ENCODE measurements around the gene PLP1. TPM values are rescaled to one million over a fixed set of nuclear protein-coding genes. Genes with fewer than 3 reads are reported as not detected.

Gene PLP1
- total RNA-seq, 1 experiment from 2014 or later: 29.2 TPM

DNA sequence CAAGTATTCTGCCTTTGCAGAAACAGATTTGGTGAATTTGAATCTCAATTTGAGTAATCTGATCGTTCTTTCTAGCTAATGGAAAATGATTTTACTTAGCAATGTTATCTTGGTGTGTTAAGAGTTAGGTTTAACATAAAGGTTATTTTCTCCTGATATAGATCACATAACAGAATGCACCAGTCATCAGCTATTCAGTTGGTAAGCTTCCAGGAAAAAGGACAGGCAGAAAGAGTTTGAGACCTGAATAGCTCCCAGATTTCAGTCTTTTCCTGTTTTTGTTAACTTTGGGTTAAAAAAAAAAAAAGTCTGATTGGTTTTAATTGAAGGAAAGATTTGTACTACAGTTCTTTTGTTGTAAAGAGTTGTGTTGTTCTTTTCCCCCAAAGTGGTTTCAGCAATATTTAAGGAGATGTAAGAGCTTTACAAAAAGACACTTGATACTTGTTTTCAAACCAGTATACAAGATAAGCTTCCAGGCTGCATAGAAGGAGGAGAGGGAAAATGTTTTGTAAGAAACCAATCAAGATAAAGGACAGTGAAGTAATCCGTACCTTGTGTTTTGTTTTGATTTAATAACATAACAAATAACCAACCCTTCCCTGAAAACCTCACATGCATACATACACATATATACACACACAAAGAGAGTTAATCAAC lies 15.3 kb downstream of the PLP1 start:
- Mint-ChIP-seq H3K4me3 (no peak overlapping the region), H3K27me3 (ENCODE audit: low read depth) (no peaks in the 10 kb centered on the region; the same call in 1 of the 2 replicates), H3K36me3 (peaks cover 22% of the 10 kb centered on the region), H3K9me3 (no peaks in the 10 kb centered on the region), H3K4me1 (no peaks in the 10 kb centered on the region), H3K27ac (no peak overlapping the region)
- ChIA-PET POLR2A (no interaction called here), CTCF (no interaction called here)
- TF ChIP-seq, protein P1, sequence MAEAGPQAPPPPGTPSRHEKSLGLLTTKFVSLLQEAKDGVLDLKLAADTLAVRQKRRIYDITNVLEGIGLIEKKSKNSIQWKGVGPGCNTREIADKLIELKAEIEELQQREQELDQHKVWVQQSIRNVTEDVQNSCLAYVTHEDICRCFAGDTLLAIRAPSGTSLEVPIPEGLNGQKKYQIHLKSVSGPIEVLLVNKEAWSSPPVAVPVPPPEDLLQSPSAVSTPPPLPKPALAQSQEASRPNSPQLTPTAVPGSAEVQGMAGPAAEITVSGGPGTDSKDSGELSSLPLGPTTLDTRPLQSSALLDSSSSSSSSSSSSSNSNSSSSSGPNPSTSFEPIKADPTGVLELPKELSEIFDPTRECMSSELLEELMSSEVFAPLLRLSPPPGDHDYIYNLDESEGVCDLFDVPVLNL (CRISPR knock-in tag; IDR thresholded peaks at IDR 0.05; ENCODE audit: borderline replicate concordance, low read depth): no peak
- TF ChIP-seq PREB (CRISPR knock-in tag; IDR thresholded peaks at IDR 0.05; ENCODE audit: borderline replicate concordance) (no peak), NFATC4 (CRISPR knock-in tag; IDR thresholded peaks at IDR 0.05) (no peak), TP53 (CRISPR knock-in tag; IDR thresholded peaks at IDR 0.05) (no peak)
- no peak for DNase-seq (ENCODE audit: low spot score)
- no peak for ATAC-seq

- ATAC-seq: no peak
- CTCF ChIA-PET: no interaction called here
Observed at GRCh38 chrX:103792916-103793544, 16.4 kb downstream of the PLP1 start.

DNA sequence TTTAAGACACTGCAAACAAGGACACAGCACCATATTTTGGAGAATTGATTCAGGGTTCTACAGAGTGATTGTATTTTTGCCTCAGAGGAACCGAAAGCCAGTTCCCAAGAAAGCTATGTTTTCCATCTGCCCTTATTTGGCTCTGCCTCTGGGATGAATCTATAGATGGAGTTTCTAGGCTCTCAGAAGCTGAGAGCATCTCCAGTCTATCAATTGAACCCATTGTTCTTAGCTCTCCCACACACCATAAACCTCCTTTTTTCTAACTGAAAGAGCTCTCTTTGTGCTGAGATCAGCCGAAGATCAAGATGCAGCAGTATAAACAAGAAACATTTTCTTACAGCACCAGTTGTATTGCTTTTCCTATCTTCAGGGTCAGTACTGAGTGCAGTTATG lies 16.9 kb downstream of the PLP1 start:
- ChIA-PET POLR2A (no interaction called here), CTCF (no interaction called here)
- Mint-ChIP-seq H3K9me3 (no peaks in the 10 kb centered on the region), H3K4me1 (no peaks in the 10 kb centered on the region), H3K27ac (no peak overlapping the region), H3K27me3 (ENCODE audit: low read depth) (no peaks in the 10 kb centered on the region; the same call in 1 of the 2 replicates), H3K36me3 (peaks cover 17% of the 10 kb centered on the region), H3K4me3 (no peak overlapping the region)
- ATAC-seq (no peak), DNase-seq (ENCODE audit: low spot score) (no peak)
- TF ChIP-seq ZBTB21 (CRISPR knock-in tag; IDR thresholded peaks at IDR 0.05; ENCODE audit: borderline replicate concordance): no peak
- TF ChIP-seq, protein P2, sequence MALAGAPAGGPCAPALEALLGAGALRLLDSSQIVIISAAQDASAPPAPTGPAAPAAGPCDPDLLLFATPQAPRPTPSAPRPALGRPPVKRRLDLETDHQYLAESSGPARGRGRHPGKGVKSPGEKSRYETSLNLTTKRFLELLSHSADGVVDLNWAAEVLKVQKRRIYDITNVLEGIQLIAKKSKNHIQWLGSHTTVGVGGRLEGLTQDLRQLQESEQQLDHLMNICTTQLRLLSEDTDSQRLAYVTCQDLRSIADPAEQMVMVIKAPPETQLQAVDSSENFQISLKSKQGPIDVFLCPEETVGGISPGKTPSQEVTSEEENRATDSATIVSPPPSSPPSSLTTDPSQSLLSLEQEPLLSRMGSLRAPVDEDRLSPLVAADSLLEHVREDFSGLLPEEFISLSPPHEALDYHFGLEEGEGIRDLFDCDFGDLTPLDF (CRISPR knock-in tag; IDR thresholded peaks at IDR 0.05): no peak
- TF ChIP-seq, protein P3, sequence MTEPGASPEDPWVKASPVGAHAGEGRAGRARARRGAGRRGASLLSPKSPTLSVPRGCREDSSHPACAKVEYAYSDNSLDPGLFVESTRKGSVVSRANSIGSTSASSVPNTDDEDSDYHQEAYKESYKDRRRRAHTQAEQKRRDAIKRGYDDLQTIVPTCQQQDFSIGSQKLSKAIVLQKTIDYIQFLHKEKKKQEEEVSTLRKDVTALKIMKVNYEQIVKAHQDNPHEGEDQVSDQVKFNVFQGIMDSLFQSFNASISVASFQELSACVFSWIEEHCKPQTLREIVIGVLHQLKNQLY (CRISPR knock-in tag; IDR thresholded peaks at IDR 0.05): no peak
- TF ChIP-seq, protein P4, sequence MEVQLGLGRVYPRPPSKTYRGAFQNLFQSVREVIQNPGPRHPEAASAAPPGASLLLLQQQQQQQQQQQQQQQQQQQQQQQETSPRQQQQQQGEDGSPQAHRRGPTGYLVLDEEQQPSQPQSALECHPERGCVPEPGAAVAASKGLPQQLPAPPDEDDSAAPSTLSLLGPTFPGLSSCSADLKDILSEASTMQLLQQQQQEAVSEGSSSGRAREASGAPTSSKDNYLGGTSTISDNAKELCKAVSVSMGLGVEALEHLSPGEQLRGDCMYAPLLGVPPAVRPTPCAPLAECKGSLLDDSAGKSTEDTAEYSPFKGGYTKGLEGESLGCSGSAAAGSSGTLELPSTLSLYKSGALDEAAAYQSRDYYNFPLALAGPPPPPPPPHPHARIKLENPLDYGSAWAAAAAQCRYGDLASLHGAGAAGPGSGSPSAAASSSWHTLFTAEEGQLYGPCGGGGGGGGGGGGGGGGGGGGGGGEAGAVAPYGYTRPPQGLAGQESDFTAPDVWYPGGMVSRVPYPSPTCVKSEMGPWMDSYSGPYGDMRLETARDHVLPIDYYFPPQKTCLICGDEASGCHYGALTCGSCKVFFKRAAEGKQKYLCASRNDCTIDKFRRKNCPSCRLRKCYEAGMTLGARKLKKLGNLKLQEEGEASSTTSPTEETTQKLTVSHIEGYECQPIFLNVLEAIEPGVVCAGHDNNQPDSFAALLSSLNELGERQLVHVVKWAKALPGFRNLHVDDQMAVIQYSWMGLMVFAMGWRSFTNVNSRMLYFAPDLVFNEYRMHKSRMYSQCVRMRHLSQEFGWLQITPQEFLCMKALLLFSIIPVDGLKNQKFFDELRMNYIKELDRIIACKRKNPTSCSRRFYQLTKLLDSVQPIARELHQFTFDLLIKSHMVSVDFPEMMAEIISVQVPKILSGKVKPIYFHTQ (CRISPR knock-in tag; IDR thresholded peaks at IDR 0.05): no peak
- TF ChIP-seq, protein P5, sequence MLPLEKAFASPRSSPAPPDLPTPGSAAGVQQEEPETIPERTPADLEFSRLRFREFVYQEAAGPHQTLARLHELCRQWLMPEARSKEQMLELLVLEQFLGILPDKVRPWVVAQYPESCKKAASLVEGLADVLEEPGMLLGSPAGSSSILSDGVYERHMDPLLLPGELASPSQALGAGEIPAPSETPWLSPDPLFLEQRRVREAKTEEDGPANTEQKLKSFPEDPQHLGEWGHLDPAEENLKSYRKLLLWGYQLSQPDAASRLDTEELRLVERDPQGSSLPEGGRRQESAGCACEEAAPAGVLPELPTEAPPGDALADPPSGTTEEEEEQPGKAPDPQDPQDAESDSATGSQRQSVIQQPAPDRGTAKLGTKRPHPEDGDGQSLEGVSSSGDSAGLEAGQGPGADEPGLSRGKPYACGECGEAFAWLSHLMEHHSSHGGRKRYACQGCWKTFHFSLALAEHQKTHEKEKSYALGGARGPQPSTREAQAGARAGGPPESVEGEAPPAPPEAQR (CRISPR knock-in tag; IDR thresholded peaks at IDR 0.05): no peak
- TF ChIP-seq RORB (CRISPR knock-in tag; IDR thresholded peaks at IDR 0.05): no peak
- TF ChIP-seq ZNF671 (CRISPR knock-in tag; IDR thresholded peaks at IDR 0.05): no peak

More at GRCh38 chrX:103792916-103793544, 16.4 kb downstream of the PLP1 start:
- DNase-seq (ENCODE audit: low spot score): no peak
- Mint-ChIP-seq H3K4me3 (no peak overlapping the region), H3K27me3 (ENCODE audit: low read depth) (no peaks in the 10 kb centered on the region; the same call in 1 of the 2 replicates), H3K4me1 (no peaks in the 10 kb centered on the region), H3K36me3 (peaks cover 17% of the 10 kb centered on the region), H3K9me3 (no peaks in the 10 kb centered on the region), H3K27ac (no peak overlapping the region)
- POLR2A ChIA-PET: no interaction called here
- TF ChIP-seq SMAD3 (CRISPR knock-in tag; IDR thresholded peaks at IDR 0.05; ENCODE audit: borderline replicate concordance): no peak

Measured in WTC11 (cell line).